Parathyroid adenoma (tissue), 2 donors: ENCODE measurements around the gene SERPINA4.

Source experiments
- H2AFZ ChIP-seq: fragments of 300-600 bp; sonication (generic); one replicate; pipeline ENCODE4 v1.7.0; 2017; ENCODE audit warnings: antibody characterized with exemption, mild to moderate bottlenecking
- H3K27ac ChIP-seq: fragments of 300-600 bp; sonication (generic); one replicate; pipeline ENCODE4 v1.7.0; 2017
- H3K27me3 ChIP-seq: fragments of 300-600 bp; sonication (generic); one replicate; pipeline ENCODE4 v1.7.0; 2017; ENCODE audit warnings: low read length; ENCODE audit not compliant: control insufficient read depth, insufficient read depth
- H3K36me3 ChIP-seq: fragments of 300-600 bp; sonication (generic); one replicate; pipeline ENCODE4 v1.7.0; 2017; ENCODE audit warnings: low read length; ENCODE audit not compliant: control insufficient read depth, insufficient read depth
- H3K4me1 ChIP-seq: fragments of 300-600 bp; sonication (generic); one replicate; pipeline ENCODE4 v1.7.0; 2017; ENCODE audit warnings: control low read depth
- H3K4me2 ChIP-seq: fragments of 300-600 bp; sonication (generic); one replicate; pipeline ENCODE4 v1.7.0; 2017; ENCODE audit warnings: low read length
- H3K4me3 ChIP-seq: fragments of 300-600 bp; sonication (generic); one replicate; pipeline ENCODE4 v1.7.0; 2017; ENCODE audit warnings: low read depth, low read length
- H3K79me2 ChIP-seq: fragments of 300-600 bp; sonication (generic); one replicate; pipeline ENCODE4 v1.7.0; 2017; ENCODE audit warnings: control low read depth
- H3K9ac ChIP-seq: fragments of 300-600 bp; sonication (generic); one replicate; pipeline ENCODE4 v1.7.0; 2017; ENCODE audit warnings: mild to moderate bottlenecking
- H3K9me3 ChIP-seq: fragments of 300-600 bp; sonication (generic); one replicate; pipeline ENCODE4 v1.7.0; 2017; ENCODE audit warnings: low read length; ENCODE audit not compliant: control insufficient read depth
- CTCF ChIP-seq: fragments of 300-600 bp; sonication (generic); IDR thresholded peaks from one replicate; pipeline ENCODE4 v1.7.0; 2017; ENCODE audit warnings: antibody characterized with exemption, mild to moderate bottlenecking
- donor health status: primary hyperparathyroidism.

SERPINA4 gene

GRCh38 chr14:94591871-94592270, 30.6 kb downstream of the SERPINA4 start:
- Histone ChIP-seq H3K9ac (no peak overlapping the region), H3K4me3 (no peak overlapping the region), H3K36me3 (no peaks in the 10 kb centered on the region), H3K4me2 (no peak overlapping the region), H3K4me1 (no peaks in the 10 kb centered on the region), H3K27ac (no peak overlapping the region), H3K79me2 (no peaks in the 10 kb centered on the region), H3K9me3 (no peaks in the 10 kb centered on the region), H3K27me3 (no peaks in the 10 kb centered on the region), H2AFZ (no peak overlapping the region)
- no peak for TF ChIP-seq CTCF

- Histone ChIP-seq H3K9me3 (no peaks in the 10 kb centered on the region), H3K4me2 (no peak overlapping the region), H2AFZ (no peak overlapping the region), H3K27me3 (no peaks in the 10 kb centered on the region), H3K79me2 (no peaks in the 10 kb centered on the region), H3K27ac (no peak overlapping the region), H3K4me3 (no peak overlapping the region), H3K9ac (no peak overlapping the region), H3K36me3 (no peaks in the 10 kb centered on the region), H3K4me1 (no peaks in the 10 kb centered on the region)
- no peak for TF ChIP-seq CTCF
Measured at GRCh38 chr14:94592457-94592856, 31.2 kb downstream of the SERPINA4 start.

GRCh38 chr14:94593376-94593748, 32.1 kb downstream of the SERPINA4 start:
- H3K27me3 ChIP-seq = no peaks in the 10 kb centered on the region
- TF ChIP-seq CTCF = no peak
- H3K4me1 ChIP-seq = peaks cover 2% of the 10 kb centered on the region
- H3K79me2 ChIP-seq = no peaks in the 10 kb centered on the region
- no peak overlapping the region for H2AFZ ChIP-seq
- no peaks in the 10 kb centered on the region for H3K9me3 ChIP-seq
- H3K4me2 ChIP-seq = no peak overlapping the region
- H3K4me3 ChIP-seq = no peak overlapping the region
- no peak overlapping the region for H3K9ac ChIP-seq
- H3K36me3 ChIP-seq = no peaks in the 10 kb centered on the region
- no peak overlapping the region for H3K27ac ChIP-seq

GRCh38 chr14:94593749-94594431, 32.6 kb downstream of the SERPINA4 start:
- TF ChIP-seq CTCF = no peak
- Histone ChIP-seq H3K4me2 (no peak overlapping the region), H3K4me3 (no peak overlapping the region), H3K79me2 (no peaks in the 10 kb centered on the region), H3K36me3 (no peaks in the 10 kb centered on the region), H3K4me1 (peaks cover 7% of the 10 kb centered on the region), H3K27me3 (no peaks in the 10 kb centered on the region), H3K9me3 (no peaks in the 10 kb centered on the region), H3K9ac (no peak overlapping the region), H2AFZ (no peak overlapping the region), H3K27ac (no peak overlapping the region)

GRCh38 chr14:94594441-94594840, 33.2 kb downstream of the SERPINA4 start:
- no peak overlapping the region for H3K4me2 ChIP-seq
- no peak overlapping the region for H2AFZ ChIP-seq
- H3K9me3 ChIP-seq = no peaks in the 10 kb centered on the region
- peaks cover 12% of the 10 kb centered on the region for H3K4me1 ChIP-seq
- no peaks in the 10 kb centered on the region for H3K36me3 ChIP-seq
- H3K27ac ChIP-seq = no peak overlapping the region
- H3K9ac ChIP-seq = no peak overlapping the region
- TF ChIP-seq CTCF = no peak
- H3K4me3 ChIP-seq = no peak overlapping the region
- H3K79me2 ChIP-seq = no peaks in the 10 kb centered on the region
- no peaks in the 10 kb centered on the region for H3K27me3 ChIP-seq
